NK-92 treated with Interleukin-12 subunit alpha and Interleukin-12 subunit beta, amount 100 ng/mL, for 24 hours (cell line): ENCODE data around the gene SLC25A15.

Source experiments
- DNase-seq: peaks from one replicate; lab custom pipeline; 2025; lab: John Stamatoyannopoulos, UW

SLC25A15 gene

GRCh38 chr13:40789275-40790153 lies at the start of gene SLC25A15:
TSS of gene SLC25A15 (plus strand) at chr13:40789611. CDS start at chr13:40793227, 3,616 bp downstream.
- peak; percentile 65 for DNase-seq

GRCh38 chr13:40749327-40749726 lies 40.1 kb upstream of the SLC25A15 start:
- no peak for DNase-seq

- DNase-seq: no peak
These were observed 34.2 kb upstream of the SLC25A15 start for GRCh38 chr13:40755082-40755700.

- DNase-seq: no peak
These were observed 33.4 kb upstream of the SLC25A15 start for GRCh38 chr13:40756042-40756441.

GRCh38 chr13:40758811-40759210 lies 30.6 kb upstream of the SLC25A15 start:
- DNase-seq: no peak

GRCh38 chr13:40762849-40763248 lies 26.6 kb upstream of the SLC25A15 start:
- no peak for DNase-seq

- no peak for DNase-seq
These were observed 24.6 kb upstream of the SLC25A15 start for GRCh38 chr13:40764587-40765403.

- no peak for DNase-seq
These were observed 23.8 kb upstream of the SLC25A15 start for GRCh38 chr13:40765602-40766001.

GRCh38 chr13:40769970-40770369 lies 19.4 kb upstream of the SLC25A15 start:
- DNase-seq: no peak

- no peak for DNase-seq
These were observed 18.8 kb upstream of the SLC25A15 start for GRCh38 chr13:40770609-40770933.

GRCh38 chr13:40770934-40771618 lies 18.3 kb upstream of the SLC25A15 start, which contains the start of gene MRPS31:
TSS of gene MRPS31 (minus strand) at chr13:40771190. CDS start at chr13:40771136, 54 bp downstream.
- peak; percentile 94 for DNase-seq

- no peak for DNase-seq
These were observed 16.5 kb upstream of the SLC25A15 start for GRCh38 chr13:40772765-40773473.

GRCh38 chr13:40774672-40775071 lies 14.7 kb upstream of the SLC25A15 start:
- DNase-seq: no peak

GRCh38 chr13:40776232-40776631 lies 13.2 kb upstream of the SLC25A15 start:
- DNase-seq: no peak

GRCh38 chr13:40776681-40777165 lies 12.7 kb upstream of the SLC25A15 start:
- DNase-seq: peak; percentile 35

- DNase-seq: no peak
These were observed 12.1 kb upstream of the SLC25A15 start for GRCh38 chr13:40777166-40777808.

- DNase-seq: no peak
These were observed 11.6 kb upstream of the SLC25A15 start for GRCh38 chr13:40777809-40778175.

- DNase-seq: no peak
These were observed 10.4 kb upstream of the SLC25A15 start for GRCh38 chr13:40779049-40779448.

GRCh38 chr13:40779796-40780285 lies 9.6 kb upstream of the SLC25A15 start:
- DNase-seq: no peak

- no peak for DNase-seq
These were observed 8.5 kb upstream of the SLC25A15 start for GRCh38 chr13:40780822-40781401.
